Measurements from ENCODE around the gene PPP2R5E. TPM values are rescaled to one million over a fixed set of nuclear protein-coding genes. Genes with fewer than 3 reads are reported as not detected.

PPP2R5E gene
- total RNA-seq, 1 experiment from 2014 or later: 45.0 TPM

GRCh38 chr14:63387711-63388110 is 155.5 kb downstream of the PPP2R5E start (continued):
- no peak for TF ChIP-seq CTCF (IDR thresholded peaks at IDR 0.05 in 2 of 3, conservative IDR thresholded peaks at IDR 0.05 in 1 of 3; ENCODE audit: borderline replicate concordance in 1 of 3, insufficient read depth in 1 of 3, low read depth in 2 of 3, low read length in 2 of 3)
- TF ChIP-seq EGR1 (IDR thresholded peaks at IDR 0.05; ENCODE audit: low read depth): no peak
- TF ChIP-seq SIN3A (IDR thresholded peaks at IDR 0.05; ENCODE audit: low read depth): no peak
- no peak for TF ChIP-seq SRF (IDR thresholded peaks at IDR 0.05; ENCODE audit: low read depth)
- no peak for TF ChIP-seq FOSL1 (IDR thresholded peaks at IDR 0.05; ENCODE audit: low read depth)
- TF ChIP-seq YY1 (IDR thresholded peaks at IDR 0.05; ENCODE audit: extremely low read depth, insufficient replicate concordance, low read depth, low read length): no peak
- TF ChIP-seq JUND (IDR thresholded peaks at IDR 0.05): no peak
- TF ChIP-seq CEBPB (IDR thresholded peaks at IDR 0.05; ENCODE audit: low read depth): no peak
- no peak for TF ChIP-seq POLR2AphosphoS5 (IDR thresholded peaks at IDR 0.05; ENCODE audit: low read depth, low read length)
- TF ChIP-seq CBX3 (IDR thresholded peaks at IDR 0.05; ENCODE audit: low read depth): no peak
- no peak for TF ChIP-seq EZH2phosphoT487 (IDR thresholded peaks at IDR 0.05; ENCODE audit: borderline replicate concordance)

GRCh38 chr14:63383776-63384367 is 159.3 kb downstream of the PPP2R5E start:
- POLR2A ChIA-PET: no interaction called here
- peaks cover 10 to 22% of the 10 kb centered on the region in 2 experiments; a peak in 3 of 4 replicates for H3K36me3 ChIP-seq (ENCODE audit: control insufficient read depth in 1 of 2, insufficient read depth in 2 of 2, low read length in 2 of 2)
- ATAC-seq: no peak
- TF ChIP-seq MAX (IDR thresholded peaks at IDR 0.05) (no peak), ELF1 (IDR thresholded peaks at IDR 0.05; ENCODE audit: borderline replicate concordance, low read depth) (no peak), SP1 (IDR thresholded peaks at IDR 0.05; ENCODE audit: low read depth) (no peak), ZNF274 (IDR thresholded peaks at IDR 0.05; ENCODE audit: low read depth, low read length) (no peak), EGR1 (IDR thresholded peaks at IDR 0.05; ENCODE audit: low read depth) (no peak), CEBPB (IDR thresholded peaks at IDR 0.05; ENCODE audit: low read depth) (no peak), FOSL1 (IDR thresholded peaks at IDR 0.05; ENCODE audit: low read depth) (no peak), ZBTB33 (IDR thresholded peaks at IDR 0.05; ENCODE audit: extremely low read depth, insufficient replicate concordance, low read length) (no peak), TCF7L2 (IDR thresholded peaks at IDR 0.05; ENCODE audit: borderline replicate concordance, extremely low read depth, insufficient read depth, insufficient read length) (no peak), POLR2A (IDR thresholded peaks at IDR 0.05; ENCODE audit: borderline replicate concordance, extremely low read depth, insufficient read depth, insufficient read length) (no peak), YY1 (IDR thresholded peaks at IDR 0.05; ENCODE audit: extremely low read depth, insufficient replicate concordance, low read depth, low read length) (no peak), ZFX (IDR thresholded peaks at IDR 0.05) (no peak), POLR2AphosphoS5 (IDR thresholded peaks at IDR 0.05; ENCODE audit: low read depth, low read length) (no peak), CBX3 (IDR thresholded peaks at IDR 0.05; ENCODE audit: low read depth) (no peak)

More at GRCh38 chr14:63383776-63384367, 159.3 kb downstream of the PPP2R5E start:
- Histone ChIP-seq H4K20me1 (ENCODE audit: insufficient read depth) (no peaks in the 10 kb centered on the region), H3K4me3 (replicated peaks in 1 of 2; ENCODE audit: low read depth in 1 of 2, low read length in 2 of 2) (no peak overlapping the region), H3K9me3 (ENCODE audit: control insufficient read depth in 1 of 2, insufficient read depth in 1 of 2, low read depth in 1 of 2, low read length in 2 of 2) (no peaks in the 10 kb centered on the region), H3K27ac (ENCODE audit: low read depth, low read length) (no peak overlapping the region), H2AFZ (ENCODE audit: low read depth, low read length, poor library complexity, severe bottlenecking) (no peak overlapping the region), H3K9ac (ENCODE audit: low read length) (no peak overlapping the region), H3K4me2 (ENCODE audit: low read length) (no peak overlapping the region), H3K27me3 (ENCODE audit: insufficient read depth, low read length) (no peaks in the 10 kb centered on the region), H3K9me2 (ENCODE audit: insufficient read depth) (no peaks in the 10 kb centered on the region), H3K79me2 (ENCODE audit: insufficient read depth, low read length) (no peaks in the 10 kb centered on the region), H3K4me1 (ENCODE audit: control insufficient read depth in 1 of 2, insufficient read depth in 2 of 2, low read length in 2 of 2) (no peaks in the 10 kb centered on the region)
- BruUV-seq (replicated peaks): no TSS peak
- ChIA-PET CTCF (no interaction called here), RAD21 (ENCODE audit: low non-redundant PET in 1 of 2, low total read pairs in 2 of 2, uncharacterized antibody in 2 of 2, unreplicated experiment in 2 of 2) (no interaction called here)
- intact Hi-C loops (cut with micrococcal nuclease): no loop called here
- DNase-seq (ENCODE audit: low read depth, low spot score): no peak
